Endodermal cell (in vitro differentiated cells): ENCODE data around the gene TIAM1. TPM values are rescaled to one million over a fixed set of nuclear protein-coding genes. Genes with fewer than 3 reads are reported as not detected.
A peak's percentile ranks its signal among the peaks of the same experiment; 100 is the strongest.

Source experiments
- DNase-seq: peaks from one replicate; pipeline ENCODE4 v3.0.0-alpha.2; 2017
- H3K27ac ChIP-seq: 2 replicates; pipeline ENCODE4 v1.5.1; 2013; ENCODE audit warnings: mild to moderate bottlenecking, low read depth, low read length, moderate library complexity
- H3K27me3 ChIP-seq: 2 replicates; pipeline ENCODE4 v1.6.1; 2013; ENCODE audit warnings: mild to moderate bottlenecking, low read length, moderate library complexity; ENCODE audit not compliant: insufficient read depth, control insufficient read depth, poor library complexity, severe bottlenecking
- H3K36me3 ChIP-seq: 2 replicates; pipeline ENCODE4 v1.7.0; 2013; ENCODE audit warnings: mild to moderate bottlenecking, low read length, moderate library complexity; ENCODE audit not compliant: control insufficient read depth, insufficient read depth
- H3K4me1 ChIP-seq: one replicate; pipeline ENCODE4 v1.7.0; 2013; ENCODE audit warnings: low read length; ENCODE audit not compliant: control insufficient read depth, insufficient read depth
- H3K4me3 ChIP-seq: 2 replicates; pipeline ENCODE4 v1.5.1; 2013; ENCODE audit warnings: mild to moderate bottlenecking, low read length, moderate library complexity
- H3K9ac ChIP-seq: 2 replicates; pipeline ENCODE4 v1.6.1; 2013; ENCODE audit warnings: mild to moderate bottlenecking, low read length, moderate library complexity; ENCODE audit not compliant: poor library complexity, severe bottlenecking; ENCODE audit errors: extremely low read depth
- H3K9me3 ChIP-seq: 2 replicates; pipeline ENCODE4 v1.6.1; 2013; ENCODE audit warnings: mild to moderate bottlenecking, low read length, moderate library complexity; ENCODE audit not compliant: control insufficient read depth
- H3K27ac Mint-ChIP-seq: 2 replicates; pipeline ENCODE4 v1.8.0; 2020; ENCODE audit warnings: mixed read lengths
- H3K27me3 Mint-ChIP-seq: 2 replicates; pipeline ENCODE4 v1.8.0; 2021; ENCODE audit warnings: mild to moderate bottlenecking, mixed read lengths; ENCODE audit not compliant: insufficient read depth
- H3K36me3 Mint-ChIP-seq: 2 replicates; pipeline ENCODE4 v1.8.0; 2020; ENCODE audit warnings: low read depth, mixed read lengths
- H3K4me1 Mint-ChIP-seq: 2 replicates; pipeline ENCODE4 v1.8.0; 2020; ENCODE audit warnings: mixed read lengths
- H3K4me3 Mint-ChIP-seq: 2 replicates; pipeline ENCODE4 v1.8.0; 2020; ENCODE audit warnings: mild to moderate bottlenecking, moderate library complexity, mixed read lengths
- H3K9me3 Mint-ChIP-seq: 2 replicates; pipeline ENCODE4 v1.8.0; 2020; ENCODE audit warnings: mild to moderate bottlenecking, mixed read lengths
- WGBS, 2 experiments: methylation state at CpG; one replicate each; pipeline versions ENCODE4 v1.1.5 to v1.1.7; 2013; ENCODE audit warnings: missing lambda C conversion rate in 2 of 2, mixed read lengths in 1 of 2; ENCODE audit not compliant: insufficient coverage in 1 of 2, insufficient read length in 1 of 2; 5-methylcytosine and 5-hydroxymethylcytosine counted together
- total RNA-seq, 2 donors: library from RNA; stranded (reverse); fragmentation: NEBNext Ultra II Directional in 1 of 2; extraction: Animal tissue kit (Norgen Biotek cat#: 25700) in 1 of 2; gene quantifications; 2 replicates in 1 of 2; 3 replicates in 1 of 2; pipeline ENCODE4 v1.2.1, GENCODE V29; 2021
- TF ChIP-seq, protein P1 (sequence below): fragments of 200-600 bp; sonication (generic); conservative IDR thresholded peaks from 2 replicates; pipeline ENCODE4 v1.5.0; 2021; ENCODE audit warnings: antibody characterized with exemption, mild to moderate bottlenecking

The TIAM1 gene
- total RNA-seq, 2 donors from 2014 or later, result 29.4 to 33.3 TPM

DNA sequence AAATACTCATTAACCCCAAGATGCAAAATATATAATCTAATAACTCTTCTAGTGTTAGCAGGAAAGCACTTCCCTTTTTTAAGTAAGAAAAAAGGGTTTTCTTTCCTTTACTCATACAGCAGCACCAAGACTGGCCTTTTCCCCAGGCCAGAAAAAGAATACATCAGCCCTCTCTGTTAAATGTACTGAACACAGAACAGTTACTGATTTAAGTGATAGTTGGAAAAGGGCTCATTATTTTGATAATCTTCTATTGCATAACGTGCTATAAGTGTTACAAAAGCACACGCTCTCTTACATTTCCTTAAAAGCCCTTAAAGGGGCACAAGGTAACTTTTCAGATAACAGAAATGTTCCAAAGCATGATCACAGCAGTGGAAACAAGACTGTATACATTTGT is 142.9 kb downstream of the TIAM1 start:
- H3K27ac ChIP-seq, result no peak overlapping the region
- peaks cover 4% of the 10 kb centered on the region for H3K9me3 ChIP-seq
- peaks cover 7% of the 10 kb centered on the region for H3K27me3 Mint-ChIP-seq
- H3K27me3 ChIP-seq, result no peaks in the 10 kb centered on the region
- DNase-seq, result no peak
- WGBS, 2 experiments, result 96 to 100% methylated on average over 2 of the region's 2 CpGs
- H3K4me3 Mint-ChIP-seq, result no peak overlapping the region
- H3K36me3 ChIP-seq, result no peaks in the 10 kb centered on the region
- H3K4me3 ChIP-seq, result no peak overlapping the region
- peaks cover 3% of the 10 kb centered on the region for H3K9me3 Mint-ChIP-seq
- no peak overlapping the region for H3K9ac ChIP-seq
- TF ChIP-seq, protein P1, sequence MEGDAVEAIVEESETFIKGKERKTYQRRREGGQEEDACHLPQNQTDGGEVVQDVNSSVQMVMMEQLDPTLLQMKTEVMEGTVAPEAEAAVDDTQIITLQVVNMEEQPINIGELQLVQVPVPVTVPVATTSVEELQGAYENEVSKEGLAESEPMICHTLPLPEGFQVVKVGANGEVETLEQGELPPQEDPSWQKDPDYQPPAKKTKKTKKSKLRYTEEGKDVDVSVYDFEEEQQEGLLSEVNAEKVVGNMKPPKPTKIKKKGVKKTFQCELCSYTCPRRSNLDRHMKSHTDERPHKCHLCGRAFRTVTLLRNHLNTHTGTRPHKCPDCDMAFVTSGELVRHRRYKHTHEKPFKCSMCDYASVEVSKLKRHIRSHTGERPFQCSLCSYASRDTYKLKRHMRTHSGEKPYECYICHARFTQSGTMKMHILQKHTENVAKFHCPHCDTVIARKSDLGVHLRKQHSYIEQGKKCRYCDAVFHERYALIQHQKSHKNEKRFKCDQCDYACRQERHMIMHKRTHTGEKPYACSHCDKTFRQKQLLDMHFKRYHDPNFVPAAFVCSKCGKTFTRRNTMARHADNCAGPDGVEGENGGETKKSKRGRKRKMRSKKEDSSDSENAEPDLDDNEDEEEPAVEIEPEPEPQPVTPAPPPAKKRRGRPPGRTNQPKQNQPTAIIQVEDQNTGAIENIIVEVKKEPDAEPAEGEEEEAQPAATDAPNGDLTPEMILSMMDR, result no peak
- H3K36me3 Mint-ChIP-seq, result peaks cover 5% of the 10 kb centered on the region
- no peak overlapping the region for H3K27ac Mint-ChIP-seq
- H3K4me1 ChIP-seq, result peaks cover 4% of the 10 kb centered on the region
- H3K4me1 Mint-ChIP-seq, result peaks cover 3% of the 10 kb centered on the region

DNA sequence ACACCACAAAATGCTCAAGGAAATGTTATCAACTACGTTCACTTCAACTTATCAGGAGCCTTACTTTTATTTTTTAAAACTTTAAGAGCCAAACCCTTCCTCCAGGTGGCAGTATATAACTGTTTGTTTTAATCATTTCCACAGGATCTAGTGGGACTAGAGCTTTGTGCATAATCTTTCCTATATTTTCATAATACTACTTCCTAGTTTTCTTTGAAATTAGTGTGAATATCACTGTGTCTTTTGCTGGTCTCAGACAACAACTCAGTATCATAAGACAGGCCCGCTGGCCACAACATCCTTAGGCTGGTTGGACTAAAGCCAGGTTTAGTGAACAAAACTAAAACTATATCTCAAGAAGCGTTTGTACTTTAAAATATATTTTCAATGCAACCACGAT is 145.5 kb downstream of the TIAM1 start:
- Mint-ChIP-seq H3K36me3 (peaks cover 8% of the 10 kb centered on the region), H3K9me3 (peaks cover 3% of the 10 kb centered on the region), H3K4me3 (no peak overlapping the region), H3K4me1 (peaks cover 21% of the 10 kb centered on the region), H3K27ac (no peak overlapping the region), H3K27me3 (peaks cover 3% of the 10 kb centered on the region)
- Histone ChIP-seq H3K9me3 (peaks cover 4% of the 10 kb centered on the region), H3K27ac (no peak overlapping the region), H3K36me3 (no peaks in the 10 kb centered on the region), H3K27me3 (peaks cover 4% of the 10 kb centered on the region), H3K9ac (no peak overlapping the region), H3K4me3 (no peak overlapping the region), H3K4me1 (peaks cover 1% of the 10 kb centered on the region)
- no peak for DNase-seq
- TF ChIP-seq, protein P1, result peak; percentile 84
- WGBS, 2 experiments, result 83 to 84% methylated on average over 4 of the region's 4 CpGs

DNA sequence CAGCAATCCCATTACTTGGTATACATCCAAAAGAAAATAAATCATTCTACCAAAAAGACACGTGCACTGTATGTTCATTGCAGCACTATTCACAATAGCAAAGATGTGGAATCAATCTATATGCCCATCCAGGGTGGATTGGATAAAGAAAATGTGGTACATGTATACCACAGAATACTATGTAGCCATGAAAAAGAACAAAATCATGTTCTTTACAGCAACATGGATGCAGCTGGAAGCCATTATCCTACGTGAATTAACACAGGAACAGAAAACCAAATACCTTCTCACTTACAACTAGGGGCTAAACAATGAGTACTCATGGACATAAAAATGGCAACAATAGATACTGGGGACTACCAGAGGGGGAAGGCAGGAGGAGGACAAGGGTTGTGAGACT is 147.3 kb downstream of the TIAM1 start:
- TF ChIP-seq, protein P1, result no peak
- H3K9me3 Mint-ChIP-seq, result peaks cover 3% of the 10 kb centered on the region
- no peak overlapping the region for H3K27ac Mint-ChIP-seq
- H3K36me3 ChIP-seq, result peaks cover 12% of the 10 kb centered on the region
- H3K27me3 Mint-ChIP-seq, result peaks cover 3% of the 10 kb centered on the region
- peaks cover 4% of the 10 kb centered on the region for H3K9me3 ChIP-seq
- DNase-seq, result no peak
- no peak overlapping the region for H3K9ac ChIP-seq
- 90% methylated on average over 2 of the region's 2 CpGs; no CpG with 5 or more reads in 1 of the 2 experiments for WGBS, 2 experiments
- H3K4me3 Mint-ChIP-seq, result no peak overlapping the region
- peaks cover 5% of the 10 kb centered on the region for H3K4me1 ChIP-seq
- H3K27ac ChIP-seq, result no peak overlapping the region
- peaks cover 20% of the 10 kb centered on the region for H3K36me3 Mint-ChIP-seq
- peaks cover 27% of the 10 kb centered on the region for H3K4me1 Mint-ChIP-seq
- peaks cover 22% of the 10 kb centered on the region for H3K27me3 ChIP-seq
- no peak overlapping the region for H3K4me3 ChIP-seq
